ENCODE measurements around the gene SERPINA3. TPM values are rescaled to one million over a fixed set of nuclear protein-coding genes. Genes with fewer than 3 reads are reported as not detected.
"Not testable (repeated sequence)": the region's sequence is repeated elsewhere in the genome, so short reads cannot be mapped to it uniquely, and the experiment has no call there.

Gene SERPINA3
- total RNA-seq, 1 donor from 2014 or later: 24.5 TPM

DNA sequence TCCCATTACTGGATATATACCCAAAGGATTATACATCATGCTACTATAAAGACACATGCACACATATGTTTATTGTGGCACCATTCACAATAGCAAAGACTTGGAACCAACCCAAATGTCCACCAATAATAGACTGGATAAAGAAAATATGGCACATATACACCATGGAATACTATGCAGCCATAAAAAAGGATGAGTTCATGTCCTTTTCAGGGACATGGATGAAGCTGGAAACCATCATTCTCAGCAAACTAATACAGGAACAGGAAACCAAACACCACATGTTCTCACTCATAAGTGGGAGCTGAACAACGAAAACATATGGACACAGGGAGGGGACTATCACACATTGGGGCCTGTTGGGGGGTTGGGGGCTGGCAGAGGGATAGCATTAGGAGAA lies 3.2 kb upstream of the SERPINA3 start:
- DNase-seq (ENCODE audit: low spot score); intact Hi-C loops (cut with DNase I): not testable (repeated sequence)

DNA sequence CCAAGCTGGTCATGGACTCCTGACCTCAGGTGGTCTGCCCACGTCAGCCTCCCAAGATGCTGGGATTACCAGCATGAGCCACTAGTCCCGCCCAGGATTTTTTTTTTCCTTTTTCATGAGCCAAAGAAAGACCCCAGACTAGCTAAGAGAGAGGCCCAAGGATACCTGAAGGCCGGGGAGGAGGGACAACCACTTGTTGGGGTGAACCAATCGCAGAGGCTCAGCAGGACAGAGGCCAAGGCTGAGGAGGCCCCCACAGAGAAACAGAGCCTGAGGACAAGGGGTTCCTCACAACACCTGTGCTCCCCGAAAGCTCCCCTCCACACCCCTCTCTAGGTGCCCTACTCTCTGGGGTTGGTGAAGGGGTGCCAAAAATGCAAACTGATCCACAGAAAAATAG lies 1.0 kb upstream of the SERPINA3 start:
- intact Hi-C loops (cut with DNase I): no loop called here
- DNase-seq (ENCODE audit: low spot score): no peak

DNA sequence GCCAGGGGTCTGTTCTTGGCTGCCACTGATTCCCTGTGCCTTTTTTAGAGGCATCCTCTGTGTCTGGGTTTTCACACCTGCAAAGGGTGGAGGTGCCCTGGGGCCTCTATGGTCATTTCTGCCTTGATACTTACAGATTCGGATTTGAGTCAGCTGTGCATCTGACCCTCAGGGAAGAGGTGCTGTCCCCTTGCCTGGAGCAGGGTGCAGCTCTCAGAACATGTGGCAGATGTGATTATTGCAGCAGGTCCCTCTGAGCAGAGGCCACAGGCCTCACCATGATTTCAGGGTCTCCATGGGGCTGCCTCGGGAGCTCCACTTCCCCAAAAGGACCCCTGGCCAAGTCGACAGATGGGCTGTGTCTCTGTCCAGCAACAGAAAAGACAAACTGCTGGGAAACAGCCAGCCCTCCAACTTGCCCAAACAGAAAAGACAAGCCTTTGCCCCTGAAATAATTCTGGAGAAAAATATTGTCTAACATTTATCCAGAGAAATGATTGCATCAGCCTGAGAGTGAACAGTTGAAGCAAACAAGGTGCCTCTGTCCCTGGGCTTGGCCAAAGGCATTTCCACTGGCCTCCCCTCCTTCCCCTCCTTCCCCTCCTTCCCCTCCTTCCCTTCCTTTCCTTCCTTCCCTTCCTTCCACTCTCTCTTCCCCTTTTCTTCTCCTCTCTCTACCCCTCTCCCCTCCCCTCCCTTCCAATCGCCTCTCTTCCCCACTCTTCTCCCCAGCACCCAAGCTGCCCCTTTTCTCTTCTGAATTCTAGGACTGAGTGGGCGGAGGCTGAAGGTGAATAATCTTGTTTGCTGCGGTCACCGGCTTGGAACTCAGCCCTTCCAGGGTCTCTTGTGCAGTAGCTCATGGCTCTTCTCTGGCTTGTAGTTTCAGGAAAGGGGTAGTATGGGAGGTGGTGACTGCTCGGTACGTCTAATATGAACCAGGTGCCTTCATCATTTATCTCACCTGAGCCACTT lies 676 bp downstream of the SERPINA3 start:
- no peak for DNase-seq (ENCODE audit: low spot score)
- intact Hi-C loops (cut with DNase I): no loop called here

DNA sequence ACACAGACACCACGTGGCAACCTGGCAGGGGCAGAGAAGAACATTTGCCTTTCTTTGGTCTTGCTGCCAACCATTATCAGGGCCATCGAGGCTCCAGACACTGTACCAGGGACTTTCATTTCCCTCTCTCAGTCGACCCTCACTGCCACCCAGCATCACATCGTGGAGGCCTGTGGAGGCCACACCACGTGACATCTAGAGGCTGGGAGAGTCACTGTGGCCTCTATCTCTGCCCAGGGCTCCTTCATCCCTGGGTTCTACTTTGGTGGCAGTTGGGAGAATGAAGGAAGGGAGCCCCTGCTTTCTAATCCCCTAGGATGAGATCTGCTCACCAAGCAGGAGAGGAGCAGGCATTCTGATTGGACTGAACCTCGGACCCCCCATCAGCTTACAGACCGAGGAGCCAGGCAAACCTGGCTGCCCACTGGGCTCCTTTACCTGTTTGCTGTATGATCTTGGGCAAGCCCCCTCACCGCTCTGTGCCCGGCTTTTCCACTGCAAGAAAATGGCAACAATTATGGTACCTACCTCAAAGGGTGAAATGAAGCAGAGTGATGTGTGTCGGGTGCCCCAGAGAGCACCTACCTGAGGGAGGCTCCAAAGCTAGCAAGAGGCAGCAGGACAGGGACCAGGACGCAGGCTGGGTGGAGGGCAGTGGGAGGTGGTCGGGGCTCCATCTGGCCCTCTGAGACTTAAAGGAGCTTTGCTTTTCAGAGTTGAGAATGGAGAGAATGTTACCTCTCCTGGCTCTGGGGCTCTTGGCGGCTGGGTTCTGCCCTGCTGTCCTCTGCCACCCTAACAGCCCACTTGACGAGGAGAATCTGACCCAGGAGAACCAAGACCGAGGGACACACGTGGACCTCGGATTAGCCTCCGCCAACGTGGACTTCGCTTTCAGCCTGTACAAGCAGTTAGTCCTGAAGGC lies 1.8 kb downstream of the SERPINA3 start:
- no peak for DNase-seq (ENCODE audit: low spot score)
- intact Hi-C loops (cut with DNase I): no loop called here

DNA sequence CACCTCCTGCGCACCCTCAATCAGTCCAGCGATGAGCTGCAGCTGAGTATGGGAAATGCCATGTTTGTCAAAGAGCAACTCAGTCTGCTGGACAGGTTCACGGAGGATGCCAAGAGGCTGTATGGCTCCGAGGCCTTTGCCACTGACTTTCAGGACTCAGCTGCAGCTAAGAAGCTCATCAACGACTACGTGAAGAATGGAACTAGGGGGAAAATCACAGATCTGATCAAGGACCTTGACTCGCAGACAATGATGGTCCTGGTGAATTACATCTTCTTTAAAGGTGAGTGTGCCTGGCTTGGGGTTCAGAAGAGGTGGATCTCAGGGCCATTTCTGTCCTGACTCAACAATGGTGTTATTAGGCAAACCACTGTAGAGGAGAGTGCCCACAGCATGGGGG lies 2.6 kb downstream of the SERPINA3 start:
- intact Hi-C loops (cut with DNase I): no loop called here
- peak; percentile 31 for DNase-seq (ENCODE audit: low spot score)

DNA sequence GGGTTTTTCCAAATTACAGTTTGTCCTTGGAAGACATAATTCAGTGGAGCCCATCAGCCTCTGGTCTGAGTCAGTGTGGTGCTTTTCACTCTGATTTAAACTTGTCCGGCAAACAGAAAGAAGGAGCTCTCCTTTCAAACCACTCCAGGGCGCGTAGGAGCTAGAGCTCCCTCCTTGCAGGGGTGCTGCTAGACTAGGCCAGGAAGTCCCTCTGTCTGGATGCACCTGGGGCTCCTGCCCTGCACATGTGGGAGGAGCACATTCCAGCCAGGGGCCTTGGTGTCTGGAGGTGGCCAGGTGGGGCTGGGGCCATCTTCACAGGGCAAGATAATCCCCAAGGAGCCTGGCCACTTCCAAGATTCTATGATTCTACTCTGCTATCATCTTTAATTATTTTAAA lies 3.1 kb downstream of the SERPINA3 start:
- intact Hi-C loops (cut with DNase I): no loop called here

DNA sequence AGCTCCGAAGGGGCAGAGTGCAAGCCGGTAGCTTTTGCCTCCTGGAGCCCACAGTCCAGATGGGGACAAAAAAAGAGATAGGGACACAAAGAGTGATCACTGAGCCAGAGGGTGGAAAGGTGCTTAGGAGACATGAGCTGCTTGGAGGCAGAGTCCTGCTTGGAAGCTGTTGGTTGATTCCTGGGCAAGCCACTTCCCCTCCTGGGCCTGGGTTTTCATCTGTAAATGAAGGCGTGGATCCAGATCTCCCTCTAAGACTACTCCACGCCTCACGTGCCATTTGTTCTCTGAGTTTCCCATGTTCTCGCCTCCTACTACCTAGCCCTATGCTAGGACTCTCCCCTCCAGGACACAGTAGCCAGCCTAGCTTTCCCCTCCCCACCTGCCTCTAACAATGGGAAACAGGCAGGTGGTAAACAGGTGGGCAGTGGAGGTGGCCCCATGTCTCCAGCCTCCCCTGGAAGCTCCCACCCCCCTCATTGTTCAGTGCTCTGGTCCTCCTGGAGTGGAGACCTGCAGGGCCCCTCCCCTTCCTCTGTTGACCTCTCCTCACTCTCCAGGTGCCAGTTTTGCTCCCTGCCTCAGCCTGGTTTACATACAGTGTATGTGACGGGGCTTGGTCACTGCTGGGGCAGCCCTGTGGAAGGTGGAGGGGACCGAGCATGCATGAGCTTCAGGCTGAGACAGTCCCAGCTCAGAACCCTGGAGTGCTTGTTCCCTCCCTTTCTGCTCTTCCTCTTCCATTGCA lies 3.8 kb downstream of the SERPINA3 start:
- peak; percentile 19 for DNase-seq (ENCODE audit: low spot score)
- intact Hi-C loops (cut with DNase I): no loop called here

More for the DNA sequence above, 3.1 kb downstream of the SERPINA3 start:
- DNase-seq (ENCODE audit: low spot score): no peak

DNA sequence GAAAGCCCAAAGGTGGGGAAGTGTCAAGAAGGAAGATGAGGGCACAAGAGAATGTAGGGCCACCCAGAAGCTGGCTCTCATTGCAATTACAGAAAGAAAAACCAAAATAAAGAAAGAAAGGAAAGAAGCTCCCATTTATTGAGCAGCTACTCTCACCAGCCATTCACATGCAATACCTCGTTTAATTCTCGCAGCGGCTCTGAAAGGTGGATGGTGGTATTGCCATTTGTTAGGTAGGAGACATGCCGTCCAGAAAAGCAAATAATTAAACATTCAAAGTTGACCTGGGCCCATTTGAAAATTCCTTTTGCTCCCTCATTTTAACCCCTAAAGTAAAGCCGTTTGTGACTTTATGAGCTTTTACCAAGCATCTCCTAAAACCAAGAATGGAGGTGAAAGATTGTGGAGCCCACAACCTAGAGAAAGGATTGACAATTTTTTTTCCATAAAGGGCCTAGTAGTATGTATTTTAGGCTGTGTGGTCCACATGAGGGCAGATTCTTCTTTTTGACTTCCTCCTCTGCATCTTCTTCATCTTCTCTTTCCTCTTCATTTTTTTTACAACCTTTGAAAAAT lies 5.3 kb downstream of the SERPINA3 start:
- intact Hi-C loops (cut with DNase I): no loop called here
- no peak for DNase-seq (ENCODE audit: low spot score)

DNA sequence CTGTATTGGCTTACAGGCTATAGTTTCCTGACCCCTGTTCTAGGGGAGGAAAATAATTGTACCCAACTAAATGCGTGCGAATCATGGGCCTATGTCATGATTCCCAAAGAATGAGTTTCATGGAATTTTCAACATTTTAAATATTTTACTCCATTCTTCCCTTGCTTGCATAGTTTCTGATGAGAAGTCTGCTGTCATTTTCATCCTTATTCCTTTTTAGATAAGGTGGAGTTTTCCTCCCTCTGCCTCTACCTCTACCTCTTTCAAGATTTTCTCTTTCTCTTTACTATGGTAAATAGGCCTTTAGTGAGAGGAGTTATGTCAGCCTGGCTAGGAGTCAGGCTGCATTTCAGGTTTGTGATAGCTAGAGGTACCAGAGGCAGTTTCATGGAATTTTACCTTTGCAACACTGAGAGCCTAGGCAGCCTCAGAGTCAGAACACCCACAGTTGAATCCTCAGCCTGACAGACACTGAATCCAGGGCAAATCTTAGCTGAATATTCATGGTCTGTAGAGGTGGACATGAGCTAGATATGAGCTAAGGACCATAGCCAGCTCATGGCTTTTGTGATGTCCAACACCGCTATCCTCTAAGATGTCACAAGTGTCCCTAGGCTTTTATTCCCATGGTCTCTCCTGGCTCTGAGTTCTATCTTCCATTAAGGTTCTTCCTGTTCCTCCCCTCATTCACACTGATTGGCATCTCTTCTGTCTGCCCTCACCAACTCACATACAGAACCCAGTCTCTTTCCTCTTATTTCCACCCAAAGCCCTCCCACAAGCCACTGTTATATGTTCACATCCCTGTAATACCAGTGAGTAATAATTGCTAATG lies 6.0 kb downstream of the SERPINA3 start:
- no peak for DNase-seq (ENCODE audit: low spot score)
- intact Hi-C loops (cut with DNase I): no loop called here

DNA sequence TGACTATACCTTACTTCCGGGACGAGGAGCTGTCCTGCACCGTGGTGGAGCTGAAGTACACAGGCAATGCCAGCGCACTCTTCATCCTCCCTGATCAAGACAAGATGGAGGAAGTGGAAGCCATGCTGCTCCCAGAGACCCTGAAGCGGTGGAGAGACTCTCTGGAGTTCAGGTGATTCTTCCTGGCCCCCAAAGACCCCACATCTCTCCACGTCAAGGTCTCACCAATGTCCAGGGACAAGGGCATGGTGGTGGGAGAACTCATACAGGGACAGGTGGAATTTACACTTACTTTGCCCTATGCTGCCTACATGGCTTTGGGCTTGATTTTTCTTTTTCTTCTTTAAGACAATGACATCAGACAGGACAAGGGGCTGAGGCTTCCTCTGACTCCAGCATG lies 7.1 kb downstream of the SERPINA3 start:
- no peak for DNase-seq (ENCODE audit: low spot score)
- intact Hi-C loops (cut with DNase I): no loop called here

DNA sequence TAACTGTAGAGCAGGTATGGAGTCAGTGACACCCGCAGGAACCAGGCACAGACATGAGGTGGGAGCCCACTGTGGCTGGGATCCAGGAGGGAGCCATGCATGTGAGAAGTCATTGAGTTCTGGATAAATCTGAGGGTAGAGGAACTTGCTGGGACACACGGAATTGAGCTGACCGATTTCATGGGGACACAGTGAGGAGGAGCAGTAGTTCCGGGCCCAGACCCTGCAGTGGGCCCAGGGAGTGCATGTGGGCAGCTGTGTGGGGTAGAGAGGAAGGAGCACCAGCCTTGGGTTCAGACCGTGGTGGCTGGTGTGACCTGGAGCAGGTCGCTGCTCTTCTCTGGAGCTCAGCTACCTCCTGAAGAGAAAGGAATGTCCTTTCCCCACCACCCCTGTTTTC lies 8.4 kb downstream of the SERPINA3 start:
- no peak for DNase-seq (ENCODE audit: low spot score)

DNA sequence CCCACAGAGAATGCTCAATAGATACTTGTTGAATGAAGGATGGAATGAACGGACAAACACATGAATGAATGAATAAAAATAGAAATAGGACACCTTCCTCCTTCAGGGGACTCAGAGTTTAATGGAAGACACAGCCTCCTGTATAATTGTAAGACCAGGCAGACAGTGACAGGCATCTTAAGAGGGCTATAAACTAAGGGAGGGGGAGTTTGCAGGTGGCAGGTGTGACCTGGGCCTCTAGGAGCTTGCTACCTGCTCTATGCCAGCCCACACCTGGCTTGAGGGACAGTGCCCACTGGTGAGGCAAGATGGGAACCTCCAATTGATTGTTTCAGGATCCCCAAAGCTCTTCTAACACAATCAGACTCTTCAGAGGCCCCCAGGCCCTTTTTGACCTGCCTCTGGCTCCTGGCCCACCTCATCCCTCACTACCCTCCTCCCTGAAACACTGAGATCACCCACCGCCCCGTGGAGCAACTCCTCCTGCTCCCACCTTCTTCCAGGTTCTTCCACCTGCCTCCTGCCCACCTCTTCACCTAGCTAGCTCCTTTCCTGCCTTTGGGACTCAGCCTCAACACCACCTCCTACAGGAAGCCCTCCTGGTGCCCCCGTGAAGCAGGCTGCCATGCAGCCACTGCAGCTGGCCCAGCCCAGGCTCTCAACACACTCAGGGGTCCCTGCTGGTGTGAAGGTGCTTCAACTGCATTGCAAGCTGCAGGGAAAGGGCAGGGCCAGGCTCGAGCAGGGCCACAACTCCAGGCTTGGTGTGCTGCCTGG lies 9.4 kb downstream of the SERPINA3 start:
- no peak for DNase-seq (ENCODE audit: low spot score)
- intact Hi-C loops (cut with DNase I): no loop called here

More for the DNA sequence above, 8.4 kb downstream of the SERPINA3 start:
- intact Hi-C loops (cut with DNase I): no loop called here

DNA sequence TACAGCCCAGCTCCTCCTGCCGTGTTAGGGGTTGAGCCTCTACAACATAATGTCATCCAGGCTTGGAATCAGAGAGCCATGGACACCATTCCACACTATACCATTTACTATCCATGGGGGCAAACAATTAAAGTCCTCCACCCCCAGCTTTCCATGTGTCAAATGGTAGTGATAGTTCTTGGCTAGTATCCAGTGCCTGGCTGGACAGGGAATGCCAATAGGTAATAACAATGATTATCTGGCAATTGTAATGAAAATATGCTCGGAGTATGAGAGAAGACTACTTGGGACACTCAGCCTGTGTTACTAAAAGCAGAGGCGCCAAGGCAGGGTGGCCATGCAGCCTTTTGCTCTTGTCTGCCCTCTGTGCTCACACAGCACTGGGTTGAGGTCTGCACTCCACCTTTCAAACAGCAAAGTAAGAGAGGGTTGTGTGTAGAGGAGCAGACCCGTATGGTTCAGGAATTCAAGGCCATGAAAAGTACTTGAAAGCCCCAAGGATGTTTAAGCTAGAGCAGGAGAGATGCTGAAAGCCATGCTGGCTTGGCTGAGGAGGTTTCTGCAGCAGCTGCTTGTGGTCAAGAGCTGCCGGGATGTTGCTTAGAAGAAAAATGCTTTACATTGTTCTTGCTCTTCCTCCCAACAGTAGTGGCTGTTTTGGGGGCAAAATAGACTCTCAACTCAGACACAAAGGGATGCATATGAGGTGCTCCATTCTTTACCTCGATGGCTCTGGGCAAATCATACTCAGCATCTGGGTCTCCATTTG lies 10.6 kb downstream of the SERPINA3 start:
- intact Hi-C loops (cut with DNase I): no loop called here
- no peak for DNase-seq (ENCODE audit: low spot score)

DNA sequence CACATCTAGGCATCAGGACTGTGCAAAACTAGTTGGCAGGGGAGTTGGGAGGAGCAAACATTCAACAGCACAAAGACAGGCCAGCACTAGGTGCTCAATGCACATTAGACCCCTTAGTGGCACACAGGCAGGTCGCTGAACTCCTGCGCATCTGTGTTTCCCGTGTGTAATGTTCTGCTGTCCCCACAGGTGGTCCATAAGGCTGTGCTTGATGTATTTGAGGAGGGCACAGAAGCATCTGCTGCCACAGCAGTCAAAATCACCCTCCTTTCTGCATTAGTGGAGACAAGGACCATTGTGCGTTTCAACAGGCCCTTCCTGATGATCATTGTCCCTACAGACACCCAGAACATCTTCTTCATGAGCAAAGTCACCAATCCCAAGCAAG lies 11.2 kb downstream of the SERPINA3 start:
- intact Hi-C loops (cut with DNase I): no loop called here
- DNase-seq (ENCODE audit: low spot score): no peak

DNA sequence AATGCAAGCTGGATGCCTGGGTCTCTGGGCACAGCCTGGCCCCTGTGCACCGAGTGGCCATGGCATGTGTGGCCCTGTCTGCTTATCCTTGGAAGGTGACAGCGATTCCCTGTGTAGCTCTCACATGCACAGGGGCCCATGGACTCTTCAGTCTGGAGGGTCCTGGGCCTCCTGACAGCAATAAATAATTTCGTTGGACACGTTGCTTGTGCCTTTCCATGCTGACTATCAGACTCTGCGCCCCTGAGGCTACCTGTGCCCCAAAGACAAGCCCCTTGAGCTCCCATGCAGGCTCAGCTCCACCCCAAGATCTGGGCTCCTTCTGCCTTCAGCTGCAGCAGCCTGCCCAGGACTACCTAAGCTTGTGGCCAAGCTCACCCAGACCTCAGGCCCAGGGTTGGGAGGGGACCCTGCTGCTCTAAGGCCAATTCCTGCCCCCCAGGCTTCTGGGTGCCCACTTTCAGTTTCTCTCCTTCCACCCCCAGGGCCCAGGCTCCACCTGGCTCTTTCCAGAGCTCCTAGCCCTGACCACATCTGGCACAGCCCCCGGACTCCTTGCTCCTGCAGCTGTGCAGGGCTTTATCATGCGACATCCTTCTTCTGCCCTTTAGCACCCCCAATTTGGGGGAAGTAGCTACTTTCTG lies 11.8 kb downstream of the SERPINA3 start:
- DNase-seq (ENCODE audit: low spot score): no peak
- intact Hi-C loops (cut with DNase I): no loop called here

DNA sequence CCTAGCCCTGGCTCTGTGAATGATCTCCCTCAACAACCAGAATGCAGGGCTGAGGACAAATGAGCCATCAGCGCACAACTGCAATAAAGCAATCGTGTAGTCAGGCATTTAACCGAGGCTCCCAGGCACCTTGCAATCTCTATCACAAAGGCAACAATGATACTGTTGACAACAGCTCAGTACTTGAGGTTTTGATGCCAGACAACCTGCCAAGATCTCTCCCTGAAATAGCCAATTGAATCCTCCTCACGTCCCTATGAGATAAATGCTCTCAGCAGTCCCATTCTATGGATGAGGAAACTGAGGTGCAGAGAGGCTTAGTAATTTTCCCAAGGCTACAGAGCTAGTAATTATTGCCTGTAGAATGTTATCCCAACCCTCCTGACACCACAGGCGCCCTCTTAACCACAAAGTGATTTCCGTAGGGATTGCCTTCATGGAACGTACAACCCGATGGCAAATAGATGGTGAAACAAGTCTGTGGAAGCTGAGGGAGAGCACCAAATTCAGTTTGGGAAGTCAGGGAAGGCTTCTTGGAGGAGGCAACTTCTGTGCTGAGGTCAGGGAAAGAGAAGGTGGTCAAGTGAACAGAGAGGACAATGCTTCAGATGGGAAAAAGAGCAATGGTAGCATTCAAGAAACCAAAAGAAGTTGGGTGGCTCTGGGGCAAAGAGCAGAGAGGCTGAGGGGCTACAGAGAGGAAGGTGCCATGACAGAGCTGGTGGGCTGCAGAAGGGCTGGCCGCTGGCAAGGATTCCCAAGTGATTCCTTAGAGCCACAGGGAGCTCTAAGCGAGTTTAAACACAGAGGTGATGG lies 12.6 kb downstream of the SERPINA3 start:
- intact Hi-C loops (cut with DNase I): no loop called here
- DNase-seq (ENCODE audit: low spot score): no peak
